ENCODE measurements around the gene KRI1.

GRCh38 chr19:10505583-10506229, 60.1 kb downstream of the KRI1 start:
- TF ChIP-seq POLR2AphosphoS5 (IDR thresholded peaks at IDR 0.05; ENCODE audit: low read depth, low read length) (no peak), POLR2A (IDR thresholded peaks at IDR 0.05; ENCODE audit: low read depth, low read length) (no peak)
